ENCODE data around the gene MS4A5.

- TF ChIP-seq POLR2A (IDR thresholded peaks at IDR 0.05) (no peak), CTCF (IDR thresholded peaks at IDR 0.05) (no peak), EP300 (IDR thresholded peaks at IDR 0.05) (no peak)
These were observed 30.0 kb downstream of the MS4A5 start for GRCh38 chr11:60459345-60459744.
